GM06990 (cell line): ENCODE results near the gene BTNL8.
"Not testable (repeated sequence)": the region's sequence is repeated elsewhere in the genome, so short reads cannot be mapped to it uniquely, and the experiment has no call there.

ENCODE experiments used
- DNase-seq: peaks from one replicate; pipeline ENCODE4 v3.0.0-alpha.2; 2011; ENCODE audit not compliant: insufficient read length; ENCODE audit errors: extremely low read depth
- H3K27me3 ChIP-seq: replicated peaks from 2 replicates; pipeline ENCODE4 v1.6.0; 2011; ENCODE audit warnings: low read length; ENCODE audit not compliant: control insufficient read depth, insufficient read depth
- H3K36me3 ChIP-seq: 2 replicates; pipeline ENCODE4 v1.5.1; 2011; ENCODE audit warnings: low read length; ENCODE audit not compliant: control insufficient read depth, insufficient read depth
- H3K4me3 ChIP-seq: replicated peaks from 2 replicates; pipeline ENCODE4 v1.5.1; 2011; ENCODE audit warnings: low read depth, mild to moderate bottlenecking, control low read depth, low read length
- CTCF ChIP-seq: IDR thresholded peaks from 2 replicates; pipeline ENCODE4 v1.5.1; 2011; ENCODE audit warnings: low read length, control low read depth, mild to moderate bottlenecking, inconsistent platforms; ENCODE audit not compliant: insufficient read depth, poor library complexity, severe bottlenecking

BTNL8 gene

GRCh38 chr5:180889381-180889780 is 9.6 kb upstream of the BTNL8 start:
- no peak overlapping the region for H3K4me3 ChIP-seq
- H3K36me3 ChIP-seq: no peaks in the 10 kb centered on the region
- no peaks in the 10 kb centered on the region for H3K27me3 ChIP-seq
- no peak for DNase-seq
- TF ChIP-seq CTCF: no peak

- H3K27me3 ChIP-seq, H3K4me3 ChIP-seq, H3K36me3 ChIP-seq, DNase-seq: not testable (repeated sequence)
These were observed 3.6 kb upstream of the BTNL8 start for GRCh38 chr5:180895330-180895729.

GRCh38 chr5:180900178-180900577 is 1.2 kb downstream of the BTNL8 start:
- no peaks in the 10 kb centered on the region for H3K27me3 ChIP-seq
- no peak overlapping the region for H3K4me3 ChIP-seq
- H3K36me3 ChIP-seq: no peaks in the 10 kb centered on the region
- TF ChIP-seq CTCF: no peak
- no peak for DNase-seq

GRCh38 chr5:180901319-180902009 is 2.5 kb downstream of the BTNL8 start:
- Histone ChIP-seq H3K4me3 (no peak overlapping the region), H3K36me3 (no peaks in the 10 kb centered on the region), H3K27me3 (no peaks in the 10 kb centered on the region)
- no peak for TF ChIP-seq CTCF
- no peak for DNase-seq

GRCh38 chr5:180908400-180908799 is 9.4 kb downstream of the BTNL8 start:
- no peak for TF ChIP-seq CTCF
- Histone ChIP-seq H3K36me3 (no peaks in the 10 kb centered on the region), H3K4me3 (no peak overlapping the region), H3K27me3 (no peaks in the 10 kb centered on the region)
- no peak for DNase-seq

- Histone ChIP-seq H3K4me3 (no peak overlapping the region), H3K36me3 (no peaks in the 10 kb centered on the region), H3K27me3 (no peaks in the 10 kb centered on the region)
- no peak for DNase-seq
- TF ChIP-seq CTCF: no peak
These were observed 10.2 kb downstream of the BTNL8 start for GRCh38 chr5:180908998-180909731.
